HL-60 (cell line): ENCODE results near the gene HECTD4.

Source experiments
- DNase-seq, 2 experiments: peaks; one replicate each; pipeline ENCODE4 v3.0.0-alpha.2; 2010 to 2020; ENCODE audit warnings: low read depth in 1 of 2, low spot score in 1 of 2
- H3K27ac ChIP-seq: fragments of 250-450 bp; sonication (Bioruptor Pico); replicated peaks from 2 replicates; pipeline ENCODE4 v1.5.1; 2020; ENCODE audit warnings: mild to moderate bottlenecking, moderate library complexity
- H3K27me3 ChIP-seq: fragments of 250-450 bp; sonication (Bioruptor Pico); 2 replicates; pipeline ENCODE4 v1.5.1; 2021; ENCODE audit warnings: mild to moderate bottlenecking, moderate library complexity; ENCODE audit not compliant: insufficient read depth, poor library complexity, severe bottlenecking
- H3K4me3 ChIP-seq: replicated peaks from 2 replicates; pipeline ENCODE4 v1.5.1; 2011; ENCODE audit warnings: mild to moderate bottlenecking, control low read depth, low read length; ENCODE audit not compliant: insufficient read depth
- GABPA ChIP-seq: IDR thresholded peaks from 2 replicates; pipeline ENCODE4 v1.6.1; 2012; ENCODE audit warnings: low read depth
- POLR2AphosphoS5 ChIP-seq: IDR thresholded peaks from 2 replicates; pipeline ENCODE4 v1.6.1; 2012; ENCODE audit warnings: low read depth
- SPI1 ChIP-seq: IDR thresholded peaks from 2 replicates; pipeline ENCODE4 v1.6.1; 2012; ENCODE audit warnings: low read depth, mild to moderate bottlenecking, borderline replicate concordance
- TF ChIP-seq, protein P1 (sequence below): IDR thresholded peaks from 2 replicates; pipeline ENCODE4 v1.6.1; 2012; ENCODE audit warnings: low read depth; ENCODE audit not compliant: insufficient replicate concordance
- TF ChIP-seq, protein P2 (sequence below): IDR thresholded peaks from one replicate; pipeline ENCODE4 v1.5.1; 2011; ENCODE audit warnings: low read length, control low read depth, inconsistent platforms; ENCODE audit not compliant: insufficient read depth

Gene HECTD4

DNA sequence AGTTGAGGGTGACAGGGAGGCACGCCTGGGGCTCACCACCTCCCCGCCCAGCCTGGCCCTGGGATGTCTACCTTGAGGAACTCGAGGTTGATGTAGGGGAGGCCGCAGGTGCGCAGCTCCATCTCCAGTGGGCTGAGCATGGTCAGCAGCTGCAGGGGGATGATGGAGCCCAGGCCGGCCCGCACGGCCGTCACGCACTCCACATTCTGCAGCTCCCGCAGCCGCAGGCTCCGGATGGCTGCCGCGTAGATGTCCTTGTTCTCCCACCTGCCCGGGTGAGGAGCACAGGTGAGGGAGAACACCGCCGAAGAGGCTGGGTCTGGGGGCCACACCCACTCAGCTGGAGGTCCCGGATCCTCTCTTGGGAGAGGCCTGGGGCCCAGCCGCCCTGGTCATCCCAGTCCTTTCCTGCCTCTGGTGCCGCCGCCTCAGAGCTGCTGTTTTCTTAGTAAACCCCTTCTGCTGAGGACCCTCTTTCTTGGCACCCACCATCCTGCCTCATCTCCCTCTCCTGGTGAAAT, 218.7 kb downstream of the HECTD4 start:
- no peaks in the 10 kb centered on the region for H3K27me3 ChIP-seq
- TF ChIP-seq POLR2AphosphoS5 = no peak
- TF ChIP-seq GABPA = no peak
- no peak for TF ChIP-seq SPI1
- TF ChIP-seq, protein P1, sequence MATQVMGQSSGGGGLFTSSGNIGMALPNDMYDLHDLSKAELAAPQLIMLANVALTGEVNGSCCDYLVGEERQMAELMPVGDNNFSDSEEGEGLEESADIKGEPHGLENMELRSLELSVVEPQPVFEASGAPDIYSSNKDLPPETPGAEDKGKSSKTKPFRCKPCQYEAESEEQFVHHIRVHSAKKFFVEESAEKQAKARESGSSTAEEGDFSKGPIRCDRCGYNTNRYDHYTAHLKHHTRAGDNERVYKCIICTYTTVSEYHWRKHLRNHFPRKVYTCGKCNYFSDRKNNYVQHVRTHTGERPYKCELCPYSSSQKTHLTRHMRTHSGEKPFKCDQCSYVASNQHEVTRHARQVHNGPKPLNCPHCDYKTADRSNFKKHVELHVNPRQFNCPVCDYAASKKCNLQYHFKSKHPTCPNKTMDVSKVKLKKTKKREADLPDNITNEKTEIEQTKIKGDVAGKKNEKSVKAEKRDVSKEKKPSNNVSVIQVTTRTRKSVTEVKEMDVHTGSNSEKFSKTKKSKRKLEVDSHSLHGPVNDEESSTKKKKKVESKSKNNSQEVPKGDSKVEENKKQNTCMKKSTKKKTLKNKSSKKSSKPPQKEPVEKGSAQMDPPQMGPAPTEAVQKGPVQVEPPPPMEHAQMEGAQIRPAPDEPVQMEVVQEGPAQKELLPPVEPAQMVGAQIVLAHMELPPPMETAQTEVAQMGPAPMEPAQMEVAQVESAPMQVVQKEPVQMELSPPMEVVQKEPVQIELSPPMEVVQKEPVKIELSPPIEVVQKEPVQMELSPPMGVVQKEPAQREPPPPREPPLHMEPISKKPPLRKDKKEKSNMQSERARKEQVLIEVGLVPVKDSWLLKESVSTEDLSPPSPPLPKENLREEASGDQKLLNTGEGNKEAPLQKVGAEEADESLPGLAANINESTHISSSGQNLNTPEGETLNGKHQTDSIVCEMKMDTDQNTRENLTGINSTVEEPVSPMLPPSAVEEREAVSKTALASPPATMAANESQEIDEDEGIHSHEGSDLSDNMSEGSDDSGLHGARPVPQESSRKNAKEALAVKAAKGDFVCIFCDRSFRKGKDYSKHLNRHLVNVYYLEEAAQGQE = no peak
- TF ChIP-seq, protein P2, sequence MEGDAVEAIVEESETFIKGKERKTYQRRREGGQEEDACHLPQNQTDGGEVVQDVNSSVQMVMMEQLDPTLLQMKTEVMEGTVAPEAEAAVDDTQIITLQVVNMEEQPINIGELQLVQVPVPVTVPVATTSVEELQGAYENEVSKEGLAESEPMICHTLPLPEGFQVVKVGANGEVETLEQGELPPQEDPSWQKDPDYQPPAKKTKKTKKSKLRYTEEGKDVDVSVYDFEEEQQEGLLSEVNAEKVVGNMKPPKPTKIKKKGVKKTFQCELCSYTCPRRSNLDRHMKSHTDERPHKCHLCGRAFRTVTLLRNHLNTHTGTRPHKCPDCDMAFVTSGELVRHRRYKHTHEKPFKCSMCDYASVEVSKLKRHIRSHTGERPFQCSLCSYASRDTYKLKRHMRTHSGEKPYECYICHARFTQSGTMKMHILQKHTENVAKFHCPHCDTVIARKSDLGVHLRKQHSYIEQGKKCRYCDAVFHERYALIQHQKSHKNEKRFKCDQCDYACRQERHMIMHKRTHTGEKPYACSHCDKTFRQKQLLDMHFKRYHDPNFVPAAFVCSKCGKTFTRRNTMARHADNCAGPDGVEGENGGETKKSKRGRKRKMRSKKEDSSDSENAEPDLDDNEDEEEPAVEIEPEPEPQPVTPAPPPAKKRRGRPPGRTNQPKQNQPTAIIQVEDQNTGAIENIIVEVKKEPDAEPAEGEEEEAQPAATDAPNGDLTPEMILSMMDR = no peak
- no peak overlapping the region for H3K27ac ChIP-seq
- H3K4me3 ChIP-seq = no peak overlapping the region
- no peak for DNase-seq

DNA sequence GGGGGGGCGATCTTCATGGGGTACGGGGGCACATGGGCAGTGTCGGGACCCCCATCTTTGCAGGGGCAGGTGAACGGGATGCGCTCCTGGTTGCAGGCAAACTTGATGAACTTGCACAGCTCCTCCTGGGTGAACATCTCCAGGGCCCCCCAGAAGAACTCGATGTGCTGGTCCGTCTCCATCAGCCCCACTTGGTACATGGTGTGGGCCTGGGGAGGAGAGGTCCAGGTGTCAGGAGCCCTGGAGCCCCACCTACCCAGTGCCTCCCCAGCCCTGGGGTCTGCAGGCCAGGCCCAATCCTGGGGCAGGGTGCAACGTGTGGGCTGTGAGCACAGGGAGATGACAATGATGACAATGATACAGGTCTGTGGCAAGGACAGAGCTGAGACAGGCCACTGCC, 219.2 kb downstream of the HECTD4 start:
- no peak for DNase-seq
- no peaks in the 10 kb centered on the region for H3K27me3 ChIP-seq
- TF ChIP-seq SPI1 (no peak), GABPA (no peak), POLR2AphosphoS5 (no peak)
- TF ChIP-seq, protein P1 = no peak
- TF ChIP-seq, protein P2 = no peak
- H3K27ac ChIP-seq = no peak overlapping the region
- no peak overlapping the region for H3K4me3 ChIP-seq

DNA sequence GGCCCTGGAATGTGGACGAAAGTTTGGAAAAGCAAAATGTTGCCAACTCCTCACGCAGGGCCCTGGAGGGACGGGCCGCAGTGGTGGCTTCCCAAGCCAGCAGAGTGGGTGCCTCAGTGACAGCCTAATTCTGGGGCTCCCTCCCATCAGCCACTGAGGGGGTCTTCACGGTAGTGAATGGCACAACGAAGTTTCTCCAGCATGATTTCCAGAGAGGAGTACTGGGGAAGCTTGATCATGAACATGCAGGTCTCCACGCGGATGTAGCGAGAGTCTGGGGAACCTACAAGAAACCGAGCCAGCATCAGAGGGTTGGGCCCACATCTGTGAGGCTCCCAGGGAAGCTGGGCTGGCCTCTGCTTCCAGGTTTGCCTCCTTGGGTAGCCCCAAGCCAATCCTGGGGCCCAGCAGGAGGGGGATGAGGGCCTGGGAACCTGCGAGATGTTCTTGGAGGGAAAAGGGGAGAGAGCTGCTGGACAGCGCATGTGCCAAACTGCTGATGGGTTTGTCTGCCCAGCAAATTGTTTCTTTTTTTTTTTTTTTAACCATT, 219.9 kb downstream of the HECTD4 start:
- TF ChIP-seq, protein P2 = no peak
- TF ChIP-seq SPI1 (no peak), POLR2AphosphoS5 (no peak), GABPA (no peak)
- TF ChIP-seq, protein P1 = no peak
- no peak for DNase-seq
- no peak overlapping the region for H3K27ac ChIP-seq

More for the DNA sequence above, 219.9 kb downstream of the HECTD4 start:
- Histone ChIP-seq H3K27me3 (no peaks in the 10 kb centered on the region), H3K4me3 (no peak overlapping the region)
